Central memory CD8-positive, alpha-beta T cell (primary cell): Measurements from ENCODE around the gene WWP2.

Experiments used
- ATAC-seq: fragments of 150-1000 bp; cut with Tn5 transposase; replicated peaks from 2 replicates; pipeline ENCODE4 v1.10.0; 2022; ENCODE audit warnings: mild to moderate bottlenecking, moderate FRiP score, moderate number of reproducible peaks; ENCODE audit not compliant: poor library complexity, severe bottlenecking; ENCODE audit errors: extremely low read depth
- DNase-seq, 2 donors: peaks; one replicate each; pipeline ENCODE4 v3.0.0; 2021; ENCODE audit warnings: low spot score in 2 of 2
- H3K27ac Mint-ChIP-seq: one replicate; pipeline ENCODE4 v1.8.0; 2022; ENCODE audit warnings: low read depth, mild to moderate bottlenecking, moderate library complexity, mixed read lengths
- H3K27me3 Mint-ChIP-seq: one replicate; pipeline ENCODE4 v1.8.0; 2022; ENCODE audit warnings: mixed read lengths
- H3K36me3 Mint-ChIP-seq: one replicate; pipeline ENCODE4 v1.8.0; 2022; ENCODE audit warnings: mild to moderate bottlenecking, moderate library complexity, mixed read lengths; ENCODE audit not compliant: insufficient read depth
- H3K4me1 Mint-ChIP-seq: one replicate; pipeline ENCODE4 v1.8.0; 2022; ENCODE audit warnings: mixed read lengths
- H3K4me3 Mint-ChIP-seq: one replicate; pipeline ENCODE4 v1.8.0; 2022; ENCODE audit warnings: mild to moderate bottlenecking, moderate library complexity, mixed read lengths
- H3K9me3 Mint-ChIP-seq: one replicate; pipeline ENCODE4 v1.8.0; 2022; ENCODE audit warnings: mixed read lengths

The WWP2 gene

GRCh38 chr16:69888005-69888590, 126.0 kb downstream of the WWP2 start:
- Mint-ChIP-seq H3K9me3 (no peaks in the 10 kb centered on the region), H3K27me3 (no peaks in the 10 kb centered on the region), H3K4me3 (no peak overlapping the region), H3K27ac (no peak overlapping the region), H3K4me1 (peaks cover 9% of the 10 kb centered on the region), H3K36me3 (peaks cover 20% of the 10 kb centered on the region)
- DNase-seq = no peak
- no peak for ATAC-seq

DNA sequence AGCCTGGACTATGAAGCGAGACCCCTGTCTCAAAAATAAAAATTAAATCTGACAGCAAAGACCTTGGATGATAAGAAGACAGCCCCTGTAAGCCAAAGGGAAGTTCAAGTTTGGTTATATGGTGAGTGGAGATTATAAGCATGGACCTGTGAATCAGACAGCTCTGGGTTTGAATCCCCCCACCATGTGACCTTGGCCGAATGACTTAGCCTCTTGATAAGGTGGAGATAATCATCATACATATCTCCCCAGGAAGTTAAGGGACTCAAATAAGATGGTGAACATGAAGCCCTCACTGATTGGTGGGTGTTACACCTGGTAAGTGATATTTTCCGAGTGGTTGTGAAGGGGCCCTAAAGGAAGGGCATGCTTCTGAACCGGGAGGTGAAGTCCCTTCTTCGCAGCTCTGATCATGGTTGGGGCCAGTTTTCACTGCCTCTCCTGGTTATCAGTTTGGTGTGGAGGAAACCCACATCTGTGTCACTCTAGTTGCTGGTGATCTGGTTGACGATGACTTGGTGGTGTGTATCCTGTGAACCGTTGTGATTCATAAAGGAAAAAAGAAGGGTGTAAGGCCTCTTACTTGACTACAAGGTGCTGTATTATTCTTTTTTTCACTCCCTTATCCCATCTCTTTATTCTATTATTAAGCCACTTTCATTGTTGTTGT, 127.3 kb downstream of the WWP2 start:
- no peak overlapping the region for H3K4me3 Mint-ChIP-seq
- no peak for DNase-seq
- no peaks in the 10 kb centered on the region for H3K27me3 Mint-ChIP-seq
- H3K27ac Mint-ChIP-seq = no peak overlapping the region
- H3K9me3 Mint-ChIP-seq = no peaks in the 10 kb centered on the region
- peaks cover 9% of the 10 kb centered on the region for H3K4me1 Mint-ChIP-seq
- H3K36me3 Mint-ChIP-seq = peaks cover 23% of the 10 kb centered on the region
- ATAC-seq = no peak

GRCh38 chr16:69890114-69890891, 128.2 kb downstream of the WWP2 start:
- no peak for ATAC-seq
- DNase-seq = no peak
- Mint-ChIP-seq H3K4me1 (peaks cover 7% of the 10 kb centered on the region), H3K9me3 (no peaks in the 10 kb centered on the region), H3K27ac (no peak overlapping the region), H3K36me3 (peaks cover 28% of the 10 kb centered on the region), H3K27me3 (no peaks in the 10 kb centered on the region), H3K4me3 (no peak overlapping the region)

DNA sequence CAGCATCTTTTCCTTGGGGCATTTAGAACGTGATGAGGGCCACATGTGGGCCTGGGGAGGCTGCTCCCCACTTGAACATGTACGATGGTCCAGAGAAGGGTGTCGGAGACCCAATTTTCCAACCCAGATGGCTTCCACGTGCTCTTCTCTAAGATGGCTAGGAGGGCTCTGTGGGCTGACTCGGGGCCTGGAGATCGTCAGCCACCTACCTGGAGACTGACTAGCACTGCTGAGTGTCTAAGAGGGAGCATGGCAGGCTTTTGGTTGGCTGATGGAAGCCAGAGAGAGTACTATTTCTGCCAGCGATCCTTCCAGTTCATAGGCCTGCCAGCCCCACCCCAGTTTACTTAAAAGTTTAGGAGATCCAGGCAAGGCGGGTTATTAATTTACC, 128.8 kb downstream of the WWP2 start:
- Mint-ChIP-seq H3K27me3 (no peaks in the 10 kb centered on the region), H3K4me3 (no peak overlapping the region), H3K4me1 (peaks cover under 1% of the 10 kb centered on the region), H3K9me3 (no peaks in the 10 kb centered on the region), H3K27ac (no peak overlapping the region), H3K36me3 (peaks cover 30% of the 10 kb centered on the region)
- ATAC-seq (no peak), DNase-seq (no peak)

DNA sequence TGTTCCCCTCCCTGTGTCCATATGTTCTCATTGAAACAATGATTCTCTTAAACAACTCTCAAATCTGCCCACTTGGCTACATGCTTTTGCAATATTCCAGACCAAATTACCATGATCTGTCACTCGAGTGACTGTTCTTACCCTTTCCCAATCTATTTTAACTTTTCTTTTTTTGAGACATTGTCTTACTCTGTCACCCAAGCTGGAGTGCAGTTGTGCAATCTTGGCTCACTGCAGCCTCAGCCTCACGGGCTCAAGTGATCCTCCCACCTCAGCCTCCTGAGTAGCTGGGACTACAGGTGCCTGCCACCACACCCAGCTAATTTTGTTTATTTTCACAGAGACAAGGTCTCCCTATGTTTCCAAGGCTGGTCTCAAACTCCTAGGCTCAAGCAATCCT, 130.2 kb downstream of the WWP2 start:
- Mint-ChIP-seq H3K9me3 (no peaks in the 10 kb centered on the region), H3K27ac (no peak overlapping the region), H3K4me1 (no peaks in the 10 kb centered on the region), H3K4me3 (no peak overlapping the region), H3K27me3 (no peaks in the 10 kb centered on the region), H3K36me3 (peaks cover 33% of the 10 kb centered on the region)
- DNase-seq (no peak), ATAC-seq (no peak)

DNA sequence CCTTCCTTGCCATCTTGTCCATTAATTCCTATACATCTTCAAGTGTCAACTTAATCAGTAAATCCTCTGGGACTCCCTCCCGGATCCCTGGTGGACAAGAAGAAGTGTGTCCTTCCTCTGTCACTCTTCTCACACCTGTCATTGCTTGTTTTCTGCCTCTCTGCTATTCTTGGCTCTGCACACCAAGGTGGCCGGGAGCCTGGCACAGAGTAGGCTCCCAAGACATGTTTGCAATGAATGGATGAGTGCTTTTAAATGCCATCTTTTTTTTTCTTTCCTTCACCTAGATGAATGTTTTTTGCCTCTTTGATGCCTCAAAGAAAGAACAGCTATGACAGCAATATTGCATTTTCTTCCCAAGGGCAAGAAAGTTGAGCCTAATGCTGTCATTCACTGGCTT, 131.0 kb downstream of the WWP2 start:
- H3K36me3 Mint-ChIP-seq = peaks cover 35% of the 10 kb centered on the region
- no peak for ATAC-seq
- no peaks in the 10 kb centered on the region for H3K9me3 Mint-ChIP-seq
- H3K27ac Mint-ChIP-seq = no peak overlapping the region
- no peaks in the 10 kb centered on the region for H3K27me3 Mint-ChIP-seq
- DNase-seq = no peak
- no peak overlapping the region for H3K4me3 Mint-ChIP-seq
- no peaks in the 10 kb centered on the region for H3K4me1 Mint-ChIP-seq

GRCh38 chr16:69894676-69895075, 132.5 kb downstream of the WWP2 start:
- Mint-ChIP-seq H3K36me3 (peaks cover 32% of the 10 kb centered on the region), H3K4me1 (no peaks in the 10 kb centered on the region), H3K27me3 (no peaks in the 10 kb centered on the region), H3K9me3 (no peaks in the 10 kb centered on the region), H3K4me3 (no peak overlapping the region), H3K27ac (no peak overlapping the region)
- DNase-seq = no peak
- ATAC-seq = no peak

- Mint-ChIP-seq H3K9me3 (no peaks in the 10 kb centered on the region), H3K27me3 (no peaks in the 10 kb centered on the region), H3K4me1 (peaks cover 5% of the 10 kb centered on the region), H3K27ac (no peak overlapping the region), H3K36me3 (peaks cover 25% of the 10 kb centered on the region), H3K4me3 (no peak overlapping the region)
- DNase-seq = no peak
- ATAC-seq = no peak
These were observed 141.8 kb downstream of the WWP2 start for GRCh38 chr16:69903865-69904415.

DNA sequence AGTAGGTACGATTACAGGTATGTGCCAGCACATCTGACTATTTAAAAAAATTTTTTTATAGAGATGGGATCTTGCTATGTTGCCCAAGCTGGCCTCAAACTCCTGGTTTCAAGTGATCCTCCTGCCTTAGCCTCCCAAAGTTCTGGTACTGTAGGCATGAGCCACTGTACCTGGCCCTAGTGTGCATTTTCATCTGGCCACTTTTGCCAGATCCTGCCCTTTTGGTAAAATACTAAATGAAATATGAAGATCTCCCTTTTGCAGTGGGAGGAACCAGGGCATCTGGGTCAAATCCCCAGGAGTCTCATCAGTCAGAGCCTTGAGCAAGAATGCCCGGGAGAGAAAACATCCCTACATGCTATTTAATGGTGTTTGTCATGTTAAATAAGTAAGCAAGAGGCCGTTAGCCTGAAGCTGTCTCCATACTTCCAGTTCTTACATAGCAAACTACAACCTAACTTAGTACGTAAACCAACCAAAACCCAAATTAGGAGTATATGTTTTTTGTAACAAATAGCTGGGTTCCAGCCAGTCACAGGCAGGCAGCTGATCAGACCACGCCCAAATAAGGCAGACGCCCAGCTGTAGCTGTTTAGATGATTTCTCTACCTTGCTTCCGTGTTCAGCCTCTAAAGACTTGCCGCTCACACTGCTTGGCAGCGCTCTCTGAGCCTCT, 142.5 kb downstream of the WWP2 start:
- no peak overlapping the region for H3K27ac Mint-ChIP-seq
- ATAC-seq (no peak), DNase-seq (no peak)
- H3K9me3 Mint-ChIP-seq = no peaks in the 10 kb centered on the region
- no peak overlapping the region for H3K4me3 Mint-ChIP-seq
- H3K27me3 Mint-ChIP-seq = no peaks in the 10 kb centered on the region
- H3K4me1 Mint-ChIP-seq = peaks cover 5% of the 10 kb centered on the region
- H3K36me3 Mint-ChIP-seq = peaks cover 27% of the 10 kb centered on the region

GRCh38 chr16:69905171-69905555, 143.0 kb downstream of the WWP2 start:
- no peaks in the 10 kb centered on the region for H3K27me3 Mint-ChIP-seq
- H3K36me3 Mint-ChIP-seq = peaks cover 27% of the 10 kb centered on the region
- H3K27ac Mint-ChIP-seq = no peak overlapping the region
- DNase-seq = no peak
- H3K4me3 Mint-ChIP-seq = no peak overlapping the region
- H3K4me1 Mint-ChIP-seq = peaks cover 5% of the 10 kb centered on the region
- no peaks in the 10 kb centered on the region for H3K9me3 Mint-ChIP-seq
- no peak for ATAC-seq

- Mint-ChIP-seq H3K27me3 (no peaks in the 10 kb centered on the region), H3K27ac (no peak overlapping the region), H3K9me3 (no peaks in the 10 kb centered on the region), H3K4me1 (peaks cover 3% of the 10 kb centered on the region), H3K36me3 (peaks cover 26% of the 10 kb centered on the region), H3K4me3 (no peak overlapping the region)
- ATAC-seq (no peak), DNase-seq (no peak)
These were observed 144.8 kb downstream of the WWP2 start for GRCh38 chr16:69906838-69907401.

DNA sequence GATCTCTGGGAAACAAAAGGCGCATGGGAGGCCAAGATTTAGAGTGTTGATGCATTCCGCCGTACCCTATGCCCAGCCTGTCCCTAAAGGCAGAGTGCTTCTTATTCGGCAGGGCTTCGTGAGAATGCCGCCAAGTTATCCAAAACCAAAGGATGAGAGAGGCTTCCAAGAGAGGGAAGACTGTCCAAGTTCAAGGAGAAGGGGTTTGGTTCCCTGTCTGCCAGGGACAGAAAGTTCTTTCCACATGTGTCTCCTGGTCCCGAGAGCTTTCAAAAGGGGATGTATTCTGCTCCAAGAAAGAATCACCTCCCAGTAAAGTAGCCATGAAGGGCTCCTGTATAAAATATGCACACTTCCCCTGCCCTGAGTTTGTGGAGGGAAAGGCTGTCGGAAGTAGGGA, 146.9 kb downstream of the WWP2 start:
- ATAC-seq = no peak
- Mint-ChIP-seq H3K9me3 (no peaks in the 10 kb centered on the region), H3K27ac (no peak overlapping the region), H3K4me1 (no peaks in the 10 kb centered on the region), H3K36me3 (peaks cover 25% of the 10 kb centered on the region), H3K27me3 (no peaks in the 10 kb centered on the region), H3K4me3 (no peak overlapping the region)
- no peak for DNase-seq
